ENCODE measurements around the gene ITPR2. TPM values are rescaled to one million over a fixed set of nuclear protein-coding genes. Genes with fewer than 3 reads are reported as not detected.
"Not testable (repeated sequence)": the region's sequence is repeated elsewhere in the genome, so short reads cannot be mapped to it uniquely, and the experiment has no call there.

Gene ITPR2
- total RNA-seq, 2 experiments from 2014 or later = 33.5 to 34.6 TPM

- Mint-ChIP-seq H3K27me3 (ENCODE audit: low read depth) (peaks cover 5% of the 10 kb centered on the region), H3K9me3 (ENCODE audit: insufficient read depth) (peaks cover 6% of the 10 kb centered on the region), H3K36me3 (ENCODE audit: low read depth) (no peaks in the 10 kb centered on the region), H3K4me1 (ENCODE audit: low read depth) (no peaks in the 10 kb centered on the region), H3K4me3 (no peak overlapping the region), H3K27ac (no peak overlapping the region)
- POLR2A ChIA-PET = no interaction called here
- CTCF ChIA-PET = interaction anchor here (1.1 kb wide), 1 partner anchor 24 kb away, joined by 3 read pairs; no protein-coding TSS in a partner anchor
- DNase-seq = no peak
- no peak for ATAC-seq
Observed at GRCh38 chr12:26317942-26318575, 514.9 kb downstream of the ITPR2 start.

- ATAC-seq; H3K4me3 Mint-ChIP-seq; CTCF ChIA-PET; H3K27ac Mint-ChIP-seq; DNase-seq; H3K36me3 Mint-ChIP-seq (ENCODE audit: low read depth); H3K4me1 Mint-ChIP-seq (ENCODE audit: low read depth); H3K9me3 Mint-ChIP-seq (ENCODE audit: insufficient read depth); POLR2A ChIA-PET: not testable (repeated sequence)
- H3K27me3 Mint-ChIP-seq (ENCODE audit: low read depth) = peaks cover 10% of the 10 kb centered on the region
Observed at GRCh38 chr12:26314103-26314502, 518.9 kb downstream of the ITPR2 start.

GRCh38 chr12:26310489-26310888 is 522.5 kb downstream of the ITPR2 start:
- H3K4me3 Mint-ChIP-seq; CTCF ChIA-PET; ATAC-seq; H3K4me1 Mint-ChIP-seq (ENCODE audit: low read depth); POLR2A ChIA-PET; H3K36me3 Mint-ChIP-seq (ENCODE audit: low read depth); H3K27ac Mint-ChIP-seq; DNase-seq; H3K9me3 Mint-ChIP-seq (ENCODE audit: insufficient read depth): not testable (repeated sequence)
- H3K27me3 Mint-ChIP-seq (ENCODE audit: low read depth) = peaks cover 21% of the 10 kb centered on the region

- no peaks in the 10 kb centered on the region for H3K36me3 Mint-ChIP-seq (ENCODE audit: low read depth)
- peaks cover 8% of the 10 kb centered on the region for H3K9me3 Mint-ChIP-seq (ENCODE audit: insufficient read depth)
- H3K27me3 Mint-ChIP-seq (ENCODE audit: low read depth) = peaks cover 22% of the 10 kb centered on the region
- ATAC-seq = no peak
- no peaks in the 10 kb centered on the region for H3K4me1 Mint-ChIP-seq (ENCODE audit: low read depth)
- no peak overlapping the region for H3K4me3 Mint-ChIP-seq
- no peak for DNase-seq
- POLR2A ChIA-PET = no interaction called here
- H3K27ac Mint-ChIP-seq = no peak overlapping the region
- CTCF ChIA-PET = no interaction called here
Observed at GRCh38 chr12:26309634-26310033, 523.4 kb downstream of the ITPR2 start.

GRCh38 chr12:26304273-26304672 is 528.7 kb downstream of the ITPR2 start:
- Mint-ChIP-seq H3K36me3 (ENCODE audit: low read depth) (no peaks in the 10 kb centered on the region), H3K27ac (no peak overlapping the region), H3K27me3 (ENCODE audit: low read depth) (peaks cover 21% of the 10 kb centered on the region), H3K4me3 (no peak overlapping the region), H3K9me3 (ENCODE audit: insufficient read depth) (no peaks in the 10 kb centered on the region), H3K4me1 (ENCODE audit: low read depth) (peaks cover 6% of the 10 kb centered on the region)
- DNase-seq (no peak), ATAC-seq (no peak)
- POLR2A ChIA-PET = no interaction called here
- CTCF ChIA-PET = no interaction called here

GRCh38 chr12:26303418-26303817 is 529.6 kb downstream of the ITPR2 start:
- ChIA-PET POLR2A (no interaction called here), CTCF (no interaction called here)
- no peak for DNase-seq

GRCh38 chr12:26302776-26303175 is 530.2 kb downstream of the ITPR2 start:
- H3K27me3 Mint-ChIP-seq (ENCODE audit: low read depth) = peaks cover 17% of the 10 kb centered on the region
- no peak overlapping the region for H3K4me3 Mint-ChIP-seq
- ChIA-PET CTCF (no interaction called here), POLR2A (no interaction called here)
- H3K27ac Mint-ChIP-seq = no peak overlapping the region
- no peaks in the 10 kb centered on the region for H3K9me3 Mint-ChIP-seq (ENCODE audit: insufficient read depth)
- ATAC-seq = no peak
- no peak for DNase-seq
- no peaks in the 10 kb centered on the region for H3K36me3 Mint-ChIP-seq (ENCODE audit: low read depth)
- peaks cover 21% of the 10 kb centered on the region for H3K4me1 Mint-ChIP-seq (ENCODE audit: low read depth)

More at GRCh38 chr12:26303418-26303817, 529.6 kb downstream of the ITPR2 start:
- Mint-ChIP-seq H3K9me3 (ENCODE audit: insufficient read depth) (no peaks in the 10 kb centered on the region), H3K27ac (no peak overlapping the region), H3K4me1 (ENCODE audit: low read depth) (peaks cover 15% of the 10 kb centered on the region), H3K27me3 (ENCODE audit: low read depth) (peaks cover 21% of the 10 kb centered on the region), H3K4me3 (no peak overlapping the region), H3K36me3 (ENCODE audit: low read depth) (no peaks in the 10 kb centered on the region)
- ATAC-seq = no peak

GRCh38 chr12:26299751-26300150 is 533.2 kb downstream of the ITPR2 start:
- peaks cover 8% of the 10 kb centered on the region for H3K27me3 Mint-ChIP-seq (ENCODE audit: low read depth)
- no peak for ATAC-seq
- H3K4me1 Mint-ChIP-seq (ENCODE audit: low read depth) = peaks cover 21% of the 10 kb centered on the region
- ChIA-PET POLR2A (no interaction called here), CTCF (no interaction called here)
- H3K4me3 Mint-ChIP-seq = no peak overlapping the region
- H3K9me3 Mint-ChIP-seq (ENCODE audit: insufficient read depth) = no peaks in the 10 kb centered on the region
- H3K36me3 Mint-ChIP-seq (ENCODE audit: low read depth) = no peaks in the 10 kb centered on the region
- H3K27ac Mint-ChIP-seq = peak overlapping the region; percentile 68
- no peak for DNase-seq

GRCh38 chr12:26298785-26299621 is 534.0 kb downstream of the ITPR2 start:
- Mint-ChIP-seq H3K4me1 (ENCODE audit: low read depth) (peaks cover 21% of the 10 kb centered on the region), H3K27ac (peak overlapping the region; percentile 68), H3K4me3 (peak overlapping the region; percentile 53), H3K36me3 (ENCODE audit: low read depth) (no peaks in the 10 kb centered on the region), H3K9me3 (ENCODE audit: insufficient read depth) (no peaks in the 10 kb centered on the region), H3K27me3 (ENCODE audit: low read depth) (peaks cover 7% of the 10 kb centered on the region)
- DNase-seq (peak; percentile 40), ATAC-seq (peak; percentile 98)
- ChIA-PET CTCF (interaction anchor here (0.6 to 0.9 kb wide), 2 partner anchors 221 to 728 kb away, joined by 3 to 4 read pairs; no protein-coding TSS in a partner anchor), POLR2A (no interaction called here)

- H3K27me3 Mint-ChIP-seq (ENCODE audit: low read depth) = peaks cover 2% of the 10 kb centered on the region
- ATAC-seq = no peak
- H3K9me3 Mint-ChIP-seq (ENCODE audit: insufficient read depth) = no peaks in the 10 kb centered on the region
- DNase-seq = no peak
- no peak overlapping the region for H3K27ac Mint-ChIP-seq
- peaks cover 28% of the 10 kb centered on the region for H3K4me1 Mint-ChIP-seq (ENCODE audit: low read depth)
- ChIA-PET POLR2A (interaction anchor here (0.7 kb wide), 1 partner anchor 174 kb away, joined by 3 read pairs; no protein-coding TSS in a partner anchor), CTCF (no interaction called here)
- H3K4me3 Mint-ChIP-seq = no peak overlapping the region
- no peaks in the 10 kb centered on the region for H3K36me3 Mint-ChIP-seq (ENCODE audit: low read depth)
Observed at GRCh38 chr12:26297396-26298070, 535.5 kb downstream of the ITPR2 start.

GRCh38 chr12:26295001-26295400 is 538.0 kb downstream of the ITPR2 start:
- Mint-ChIP-seq H3K27me3 (ENCODE audit: low read depth) (peaks cover under 1% of the 10 kb centered on the region), H3K36me3 (ENCODE audit: low read depth) (no peaks in the 10 kb centered on the region), H3K9me3 (ENCODE audit: insufficient read depth) (no peaks in the 10 kb centered on the region), H3K27ac (no peak overlapping the region), H3K4me3 (no peak overlapping the region), H3K4me1 (ENCODE audit: low read depth) (peaks cover 28% of the 10 kb centered on the region)
- ChIA-PET POLR2A (no interaction called here), CTCF (no interaction called here)
- ATAC-seq (no peak), DNase-seq (no peak)

- Mint-ChIP-seq H3K4me1 (ENCODE audit: low read depth) (peaks cover 15% of the 10 kb centered on the region), H3K27me3 (ENCODE audit: low read depth) (peaks cover 2% of the 10 kb centered on the region), H3K36me3 (ENCODE audit: low read depth) (no peaks in the 10 kb centered on the region), H3K4me3 (no peak overlapping the region), H3K9me3 (ENCODE audit: insufficient read depth) (no peaks in the 10 kb centered on the region), H3K27ac (no peak overlapping the region)
- ATAC-seq = no peak
- no peak for DNase-seq
- POLR2A ChIA-PET = no interaction called here
- CTCF ChIA-PET = no interaction called here
Observed at GRCh38 chr12:26293612-26294011, 539.4 kb downstream of the ITPR2 start.
